WTC11 (cell line): ENCODE data around the gene ELOA. TPM values are rescaled to one million over a fixed set of nuclear protein-coding genes. Genes with fewer than 3 reads are reported as not detected.

Source experiments
- ATAC-seq: fragments of 200-7000 bp; cut with Tn5 transposase; 2 replicates; pipeline ENCODE4 v1.10.0; 2021; ENCODE audit warnings: mild to moderate bottlenecking, moderate library complexity
- CTCF ChIA-PET: fragments of 300-600 bp; sonication (Branson Sonifier 250); formaldehyde crosslinking; loops from one replicate; lab custom pipeline; 2021; ENCODE audit warnings: antibody characterized with exemption; lab: Charles Lee
- POLR2A ChIA-PET: fragments of 350-600 bp; sonication (Branson Sonifier 250); formaldehyde crosslinking; loops from one replicate; lab custom pipeline; 2021; ENCODE audit warnings: antibody characterized with exemption; lab: Charles Lee
- DNase-seq: peaks from one replicate; pipeline ENCODE4 v3.0.0; 2021; ENCODE audit warnings: low spot score
- H3K27ac Mint-ChIP-seq: 2 replicates; pipeline ENCODE4 v1.8.0; 2021; ENCODE audit warnings: mixed read lengths
- H3K27me3 Mint-ChIP-seq: 2 replicates; pipeline ENCODE4 v1.8.0; 2021; ENCODE audit warnings: low read depth, mild to moderate bottlenecking, moderate library complexity, mixed read lengths
- H3K36me3 Mint-ChIP-seq: 2 replicates; pipeline ENCODE4 v1.8.0; 2021; ENCODE audit warnings: mixed read lengths
- H3K4me1 Mint-ChIP-seq: 2 replicates; pipeline ENCODE4 v1.8.0; 2022; ENCODE audit warnings: mixed read lengths
- H3K4me3 Mint-ChIP-seq: 2 replicates; pipeline ENCODE4 v1.8.0; 2021; ENCODE audit warnings: mild to moderate bottlenecking, moderate library complexity, mixed read lengths
- H3K9me3 Mint-ChIP-seq: 2 replicates; pipeline ENCODE4 v1.8.0; 2021; ENCODE audit warnings: mixed read lengths
- ARID4B ChIP-seq: sonication (generic); formaldehyde crosslinking; IDR thresholded peaks from 2 replicates; pipeline ENCODE4 v1.8.0; 2023; ENCODE audit warnings: missing genetic modification reagents, mild to moderate bottlenecking, borderline replicate concordance
- ATF2 ChIP-seq: sonication (generic); formaldehyde crosslinking; IDR thresholded peaks from 2 replicates; pipeline ENCODE4 v1.8.1; 2022; ENCODE audit warnings: low read depth, missing genetic modification reagents, borderline replicate concordance
- CBFB ChIP-seq: sonication (generic); formaldehyde crosslinking; IDR thresholded peaks from 2 replicates; pipeline ENCODE4 v1.8.1; 2022; ENCODE audit warnings: mild to moderate bottlenecking, low read depth, missing genetic modification reagents
- CREB1 ChIP-seq: sonication (generic); formaldehyde crosslinking; IDR thresholded peaks from 2 replicates; pipeline ENCODE4 v1.8.0; 2023; ENCODE audit warnings: mild to moderate bottlenecking, missing genetic modification reagents
- CREM ChIP-seq: sonication (generic); formaldehyde crosslinking; IDR thresholded peaks from 2 replicates; pipeline ENCODE4 v1.8.1; 2022; ENCODE audit warnings: mild to moderate bottlenecking, missing genetic modification reagents, moderate library complexity
- JAZF1 ChIP-seq: fragments of 250-450 bp; sonication (Bioruptor Pico); IDR thresholded peaks from 2 replicates; pipeline ENCODE4 v1.9.0; 2021; ENCODE audit warnings: moderate library complexity, mild to moderate bottlenecking, inconsistent platforms
- PRDM15 ChIP-seq: sonication (generic); formaldehyde crosslinking; IDR thresholded peaks from 2 replicates; pipeline ENCODE4 v1.8.0; 2022; ENCODE audit warnings: missing genetic modification reagents
- RELA ChIP-seq: sonication (generic); formaldehyde crosslinking; IDR thresholded peaks from 2 replicates; pipeline ENCODE4 v1.8.1; 2022; ENCODE audit warnings: missing genetic modification reagents, mild to moderate bottlenecking, borderline replicate concordance
- SOX15 ChIP-seq: fragments of 250-450 bp; sonication (Bioruptor Pico); IDR thresholded peaks from 2 replicates; pipeline ENCODE4 v1.9.0; 2021; ENCODE audit warnings: mild to moderate bottlenecking
- TEAD4 ChIP-seq: sonication (generic); formaldehyde crosslinking; IDR thresholded peaks from 2 replicates; pipeline ENCODE4 v1.8.0; 2022; ENCODE audit warnings: mild to moderate bottlenecking, missing genetic modification reagents
- ZNF121 ChIP-seq: sonication (generic); formaldehyde crosslinking; IDR thresholded peaks from 2 replicates; pipeline ENCODE4 v1.8.0; 2023; ENCODE audit warnings: missing genetic modification reagents
- ZNF219 ChIP-seq: sonication (generic); formaldehyde crosslinking; IDR thresholded peaks from 2 replicates; pipeline ENCODE4 v1.8.0; 2023; ENCODE audit warnings: missing genetic modification reagents, mild to moderate bottlenecking, borderline replicate concordance
- total RNA-seq: library from RNA; stranded (reverse); gene quantifications from 3 replicates; pipeline ENCODE4 v1.2.3, GENCODE V29; 2021
- TF ChIP-seq, protein P1 (sequence below): sonication (generic); formaldehyde crosslinking; IDR thresholded peaks from 2 replicates; pipeline ENCODE4 v1.8.1; 2022; ENCODE audit warnings: mild to moderate bottlenecking, missing genetic modification reagents, moderate library complexity, borderline replicate concordance
- TF ChIP-seq, protein P2 (sequence below): sonication (generic); formaldehyde crosslinking; IDR thresholded peaks from 2 replicates; pipeline ENCODE4 v1.8.0; 2022; ENCODE audit warnings: mild to moderate bottlenecking, missing genetic modification reagents

ELOA gene
- total RNA-seq, 1 experiment from 2014 or later = 45.1 TPM

DNA sequence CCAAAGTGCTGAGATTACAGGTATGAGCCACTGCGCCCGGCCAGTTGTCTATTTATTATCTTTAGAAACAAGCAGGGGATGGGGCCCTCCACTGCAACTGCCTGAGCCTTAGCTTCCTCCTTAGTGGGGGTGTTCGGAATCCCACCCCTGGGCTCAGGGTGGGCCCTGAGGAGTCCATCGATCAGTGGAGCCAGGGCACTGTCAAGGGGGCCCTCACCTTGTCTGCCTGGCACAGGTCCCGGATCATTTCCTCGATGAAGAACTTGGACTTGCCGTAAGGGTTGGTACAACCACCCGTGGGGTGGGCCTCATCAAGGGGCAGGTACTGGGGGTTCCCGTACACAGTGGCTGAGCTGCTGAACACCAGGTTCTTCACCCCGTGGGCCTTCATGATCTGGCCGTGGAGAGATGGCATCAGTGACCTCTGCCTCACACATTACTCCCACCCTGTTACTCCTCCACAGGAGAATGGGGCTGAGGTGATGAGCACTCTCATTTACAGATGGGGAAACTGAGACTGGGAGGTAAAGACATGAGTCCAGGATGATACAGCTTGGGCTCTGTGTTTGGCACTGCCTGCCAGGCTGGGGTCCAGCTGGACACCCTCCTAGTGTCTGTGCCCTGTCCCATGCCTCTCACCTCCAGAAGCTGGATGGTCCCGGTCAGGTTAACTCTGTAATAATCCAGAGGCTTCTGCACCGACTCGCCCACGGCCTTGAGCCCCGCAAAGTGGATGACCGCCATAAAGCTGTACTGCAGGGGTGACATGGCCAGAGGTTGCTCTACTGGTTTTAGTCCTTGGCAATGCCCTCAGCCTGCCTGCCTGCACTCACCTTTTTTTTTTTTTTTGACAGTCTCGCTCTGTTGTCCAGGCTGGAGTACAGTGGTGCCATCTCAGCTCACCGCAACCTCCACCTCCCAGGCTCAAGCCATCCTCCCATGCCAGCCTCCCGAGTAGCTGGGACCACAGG lies 54.5 kb downstream of the ELOA start:
- Mint-ChIP-seq H3K4me3 (no peak overlapping the region), H3K27ac (no peak overlapping the region), H3K4me1 (peaks cover 16% of the 10 kb centered on the region), H3K9me3 (no peaks in the 10 kb centered on the region), H3K36me3 (peaks cover 13% of the 10 kb centered on the region), H3K27me3 (peaks cover 17% of the 10 kb centered on the region)
- CTCF ChIA-PET = interaction anchor here (0.9 to 7.8 kb wide), 9 partner anchors 9 to 161 kb away, joined by 3 to 109 read pairs (median 4); partner anchors contain the start of gene PITHD1
- TF ChIP-seq ZNF219 (CRISPR knock-in tag) (no peak), SOX15 (CRISPR knock-in tag) (no peak), RELA (CRISPR knock-in tag) (no peak), ATF2 (CRISPR knock-in tag) (no peak), ZNF121 (CRISPR knock-in tag) (no peak), TEAD4 (CRISPR knock-in tag) (no peak), CBFB (no peak), CREB1 (CRISPR knock-in tag) (no peak), PRDM15 (CRISPR knock-in tag) (no peak), ARID4B (CRISPR knock-in tag) (no peak), JAZF1 (CRISPR knock-in tag) (no peak), CREM (CRISPR knock-in tag) (no peak)
- TF ChIP-seq, protein P1, sequence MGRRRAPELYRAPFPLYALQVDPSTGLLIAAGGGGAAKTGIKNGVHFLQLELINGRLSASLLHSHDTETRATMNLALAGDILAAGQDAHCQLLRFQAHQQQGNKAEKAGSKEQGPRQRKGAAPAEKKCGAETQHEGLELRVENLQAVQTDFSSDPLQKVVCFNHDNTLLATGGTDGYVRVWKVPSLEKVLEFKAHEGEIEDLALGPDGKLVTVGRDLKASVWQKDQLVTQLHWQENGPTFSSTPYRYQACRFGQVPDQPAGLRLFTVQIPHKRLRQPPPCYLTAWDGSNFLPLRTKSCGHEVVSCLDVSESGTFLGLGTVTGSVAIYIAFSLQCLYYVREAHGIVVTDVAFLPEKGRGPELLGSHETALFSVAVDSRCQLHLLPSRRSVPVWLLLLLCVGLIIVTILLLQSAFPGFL (CRISPR knock-in tag) = no peak
- TF ChIP-seq, protein P2, sequence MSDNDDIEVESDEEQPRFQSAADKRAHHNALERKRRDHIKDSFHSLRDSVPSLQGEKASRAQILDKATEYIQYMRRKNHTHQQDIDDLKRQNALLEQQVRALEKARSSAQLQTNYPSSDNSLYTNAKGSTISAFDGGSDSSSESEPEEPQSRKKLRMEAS (CRISPR knock-in tag) = no peak
- ATAC-seq (no peak), DNase-seq (no peak)
- POLR2A ChIA-PET = no interaction called here
